ENCODE results near the gene GOLGA2.
"Not testable (repeated sequence)": the region's sequence is repeated elsewhere in the genome, so short reads cannot be mapped to it uniquely, and the experiment has no call there.

GOLGA2 gene

GRCh38 chr9:128244091-128244836 lies 31.5 kb downstream of the GOLGA2 start:
- DNase-seq (ENCODE audit: low read depth in 1 of 2, low spot score in 1 of 2): no peak

GRCh38 chr9:128243215-128244018 lies 32.4 kb downstream of the GOLGA2 start:
- no peak for DNase-seq (ENCODE audit: low read depth in 1 of 2, low spot score in 1 of 2)

GRCh38 chr9:128242828-128243214 lies 33.0 kb downstream of the GOLGA2 start:
- no peak for DNase-seq (ENCODE audit: low read depth in 1 of 2, low spot score in 1 of 2)

GRCh38 chr9:128242124-128242523 lies 33.7 kb downstream of the GOLGA2 start:
- DNase-seq (ENCODE audit: low read depth in 1 of 2, low spot score in 1 of 2): no peak

GRCh38 chr9:128233817-128234406 lies 41.9 kb downstream of the GOLGA2 start:
- no peak for DNase-seq (ENCODE audit: low read depth in 1 of 2, low spot score in 1 of 2)

- no peak for DNase-seq (ENCODE audit: low read depth in 1 of 2, low spot score in 1 of 2)
Observed at GRCh38 chr9:128232528-128233428, 43.0 kb downstream of the GOLGA2 start.

GRCh38 chr9:128231638-128232527 lies 43.9 kb downstream of the GOLGA2 start:
- no peak for DNase-seq (ENCODE audit: low read depth in 1 of 2, low spot score in 1 of 2)

GRCh38 chr9:128230897-128231296 lies 44.9 kb downstream of the GOLGA2 start:
- DNase-seq (ENCODE audit: low read depth in 1 of 2, low spot score in 1 of 2): not testable (repeated sequence)

DNA sequence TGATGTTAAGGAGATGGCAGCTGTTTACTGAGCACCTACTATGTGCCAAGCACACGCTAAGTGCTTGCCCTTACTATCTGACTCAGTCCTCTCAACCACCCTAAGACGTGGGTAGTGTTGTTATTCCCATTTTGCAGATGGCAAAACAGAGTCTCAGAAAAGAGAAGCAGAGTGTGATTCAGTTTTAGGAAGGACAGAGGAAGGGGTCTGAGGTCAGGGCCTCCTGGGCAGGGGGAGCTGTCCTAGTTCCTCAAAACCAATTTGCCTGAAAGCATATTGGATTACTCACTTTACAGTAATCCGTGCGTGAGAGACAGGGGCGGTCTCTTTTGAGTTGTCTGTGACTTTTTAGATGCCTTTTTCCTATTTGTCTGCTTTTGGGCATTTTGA lies 49.4 kb downstream of the GOLGA2 start:
- DNase-seq (ENCODE audit: low read depth in 1 of 2, low spot score in 1 of 2): no peak

- no peak for DNase-seq (ENCODE audit: low read depth in 1 of 2, low spot score in 1 of 2)
Observed at GRCh38 chr9:128225770-128226411, 49.9 kb downstream of the GOLGA2 start.

- no peak for DNase-seq (ENCODE audit: low read depth in 1 of 2, low spot score in 1 of 2)
Observed at GRCh38 chr9:128224877-128225276, 50.9 kb downstream of the GOLGA2 start.

GRCh38 chr9:128222880-128223670 lies 52.7 kb downstream of the GOLGA2 start:
- no peak for DNase-seq (ENCODE audit: low read depth in 1 of 2, low spot score in 1 of 2)

DNA sequence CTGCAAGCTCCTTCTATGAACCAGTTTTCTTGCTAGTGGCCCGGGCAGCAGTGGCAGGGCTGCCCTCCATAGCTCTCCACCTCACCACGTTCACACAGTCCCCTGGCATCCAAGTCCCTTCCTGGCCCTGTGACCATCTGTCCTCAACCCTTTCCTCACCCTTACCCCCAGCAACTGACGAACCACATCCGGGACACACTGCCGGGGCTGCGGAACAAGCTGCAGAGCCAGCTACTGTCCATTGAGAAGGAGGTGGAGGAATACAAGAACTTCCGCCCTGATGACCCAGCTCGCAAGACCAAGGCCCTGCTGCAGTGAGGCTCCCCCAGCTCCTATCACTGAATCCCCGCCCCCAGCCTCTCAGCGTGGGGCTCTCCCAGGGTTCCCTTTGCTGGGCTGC lies 53.8 kb downstream of the GOLGA2 start:
- no peak for DNase-seq (ENCODE audit: low read depth in 1 of 2, low spot score in 1 of 2)

GRCh38 chr9:128219831-128220230 lies 56.0 kb downstream of the GOLGA2 start:
- DNase-seq (ENCODE audit: low read depth in 1 of 2, low spot score in 1 of 2): no peak

GRCh38 chr9:128218518-128219389 lies 57.1 kb downstream of the GOLGA2 start:
- DNase-seq (ENCODE audit: low read depth in 1 of 2, low spot score in 1 of 2): peak; percentile 76 to 88

- no peak for DNase-seq (ENCODE audit: low read depth in 1 of 2, low spot score in 1 of 2)
Observed at GRCh38 chr9:128218172-128218517, 57.7 kb downstream of the GOLGA2 start.

- DNase-seq (ENCODE audit: low read depth in 1 of 2, low spot score in 1 of 2): no peak
Observed at GRCh38 chr9:128216781-128217553, 58.8 kb downstream of the GOLGA2 start.

Data from stimulated activated CD4-positive, alpha-beta T cell treated with anti-CD3 and anti-CD28 coated beads, Interleukin-15, amount 100 ng/mL, for 1 hour (primary cell).